Heart left ventricle (tissue), 16 donors: ENCODE results near the gene PRDM15. TPM values are rescaled to one million over a fixed set of nuclear protein-coding genes. Genes with fewer than 3 reads are reported as not detected.
A peak's percentile ranks its signal among the peaks of the same experiment; 100 is the strongest.

ENCODE experiments used
- ATAC-seq, 4 donors: fragments of 200-7000 bp; cut with Tn5 transposase; one replicate each; pipeline ENCODE4 v1.9.1; 2020 to 2022; ENCODE audit warnings: moderate library complexity in 4 of 4, mild to moderate bottlenecking in 3 of 4, moderate number of reproducible peaks in 1 of 4
- DNase-seq, 5 donors: peaks; one replicate each; pipeline ENCODE4 v3.0.0-alpha.2; 2020
- H3K27ac ChIP-seq, 12 donors: fragments of 200-600 bp; sonication (generic) in 4 of 12; one replicate each; pipeline versions ENCODE4 v1.5.0 to v1.8.0; 2016 to 2022; ENCODE audit warnings: mild to moderate bottlenecking in 2 of 12
- H3K27me3 ChIP-seq, 9 donors: fragments of 200-600 bp; sonication (generic) in 2 of 9; one replicate each; pipeline versions ENCODE4 v1.5.1 to v1.8.0; 2016 to 2022; ENCODE audit warnings: mild to moderate bottlenecking in 3 of 9
- H3K36me3 ChIP-seq, 9 donors: fragments of 200-600 bp; sonication (generic) in 2 of 9; one replicate each; pipeline versions ENCODE4 v1.5.0 to v1.8.0; 2018 to 2022; ENCODE audit warnings: mild to moderate bottlenecking in 2 of 9
- H3K4me1 ChIP-seq, 12 donors: fragments of 200-600 bp; sonication (generic) in 4 of 12; one replicate each; pipeline versions ENCODE4 v1.5.0 to v1.8.0; 2016 to 2022; ENCODE audit warnings: mild to moderate bottlenecking in 3 of 12
- H3K4me3 ChIP-seq, 12 donors: fragments of 200-600 bp; sonication (generic) in 4 of 12; one replicate each; pipeline versions ENCODE4 v1.5.0 to v1.8.0; 2017 to 2022; ENCODE audit warnings: mild to moderate bottlenecking in 9 of 12, moderate library complexity in 4 of 12
- H3K9me3 ChIP-seq, 12 donors: fragments of 200-600 bp; sonication (generic) in 4 of 12; one replicate each; pipeline versions ENCODE4 v1.5.0 to v1.8.0; 2016 to 2022; ENCODE audit warnings: mild to moderate bottlenecking in 1 of 12
- CTCF ChIP-seq, 12 donors: fragments of 200-600 bp; sonication (generic) in 4 of 12; IDR thresholded peaks; one replicate each; pipeline versions ENCODE4 v1.5.0 to v1.8.0; 2018 to 2022; ENCODE audit warnings: antibody characterized with exemption in 12 of 12, mild to moderate bottlenecking in 5 of 12
- POLR2A ChIP-seq, 2 donors: fragments of 450-650 bp; IDR thresholded peaks; one replicate each; pipeline ENCODE4 v1.6.1; 2017; ENCODE audit warnings: antibody characterized with exemption in 2 of 2, mild to moderate bottlenecking in 2 of 2, moderate library complexity in 2 of 2
- WGBS, 4 donors: extraction: QIAGEN DNeasy Blood & Tissue Kit in 2 of 4; methylation state at CpG; one replicate each; pipeline versions ENCODE4 v1.1.5 to v1.1.7; 2013 to 2018; 5-methylcytosine and 5-hydroxymethylcytosine counted together
- intact Hi-C, 10 donors: fragments of 100-400 bp; cut with DNase I; formaldehyde crosslinking; loops; one replicate each; pipeline versions ENCODE4 v1.11.1 to v1.14.2; 2022
- polyA plus RNA-seq, 2 donors: library from polyadenylated mRNA; stranded (reverse); fragments of 200-250 nt; gene quantifications; one replicate each; pipeline ENCODE4 v1.2.3, GENCODE V29; 2013
- total RNA-seq, 9 donors: library from RNA; depleted of rRNA in 2 of 9; stranded (reverse); fragments of >200 nt in 2 of 9; fragmentation: NEBNext Ultra II Directional in 3 of 9; extraction: Animal tissue kit (Norgen Biotek cat#: 25700) in 3 of 9; gene quantifications; one replicate each; pipeline versions ENCODE4 v1.1.0 to v1.2.4, GENCODE V29; 2016 to 2023
- donor health status: ischemic (EF 13 %, LVEDD 7.1; RV severe dilation, severe dysfunction).
- donor health status: healthy with polysubstance abuse.
- donor health status: DM: no; HTN: yes; CAD: no.
- donor health status: DM: no; HTN: no; CAD: no.
- donor health status: ischemic (EF 25% LVEDD 6.9; RV normal size, moderate dysfunction).
- donor health status: ischemic (EF 25% LVEDD 5.7; RV mildly dilated, moderate dysfunction).
- donor health status: healthy.
- donor health status: DM: yes; HTN: yes; CAD: no.
- donor health status: ischemic (EF 35%, LVEDD 5.7; RV mildly dilated, moderate dysfunction).
- donor health status: nonischemic (EF 11% LVEDD 7.7; RV severe dilation, severe dysfunction).
- donor health status: DM: yes; HTN: yes; CAD: no.
- donor health status: PGD.
- donor health status: ischemic (EF 29% LVEDD 5.4; RV normal size, mild dysfunction).
- donor health status: nonischemic (EF 23%, LVEDD 6.1; RV moderate dilation, normal function).

The PRDM15 gene
- total and polyA plus RNA-seq, 11 donors, result 2.1 to 6.3 (median 2.7) TPM

- TF ChIP-seq POLR2A (IDR thresholded peaks at IDR 0.05) (no peak), CTCF (IDR thresholded peaks at IDR 0.05) (peak; percentile 72 to 88 (median 80))
- ATAC-seq (peak in 3 of 4 donors; percentile 68 to 91 (median 82)), DNase-seq (peak; percentile 48 to 83 (median 66))
- intact Hi-C loops, result loop anchor here (1.0 to 5.0 kb wide), 5 partner anchors 204 to 302 kb away; no protein-coding TSS in a partner anchor
- H3K4me1 ChIP-seq, result peaks cover 0 to 9% (median 0%) of the 10 kb centered on the region in 12 donors
- 20 to 28% (median 25%) methylated on average over 11 to 12 of the region's 12 CpGs for WGBS, 4 donors
- H3K27ac ChIP-seq, result no peak overlapping the region
- no peak overlapping the region for H3K4me3 ChIP-seq
- H3K9me3 ChIP-seq, result no peaks in the 10 kb centered on the region
- peaks cover 0 to 37% (median 11%) of the 10 kb centered on the region in 9 donors for H3K36me3 ChIP-seq
- H3K27me3 ChIP-seq, result no peaks in the 10 kb centered on the region
These were observed 62.5 kb downstream of the PRDM15 start for GRCh38 chr21:41816583-41817165.

- 88 to 94% (median 93%) methylated on average over 38 to 50 of the region's 50 CpGs for WGBS, 4 donors
- intact Hi-C loops, result loop anchor here in 9 of 10 donors (1.0 to 5.0 kb wide), 5 partner anchors 204 to 303 kb away; no protein-coding TSS in a partner anchor
- TF ChIP-seq POLR2A (IDR thresholded peaks at IDR 0.05), result no peak
- TF ChIP-seq CTCF (IDR thresholded peaks at IDR 0.05), result no peak
- Histone ChIP-seq H3K27ac (no peak overlapping the region), H3K27me3 (no peaks in the 10 kb centered on the region), H3K4me3 (no peak overlapping the region), H3K9me3 (no peaks in the 10 kb centered on the region), H3K4me1 (peaks cover 0 to 9% (median 0%) of the 10 kb centered on the region in 12 donors), H3K36me3 (peaks cover 0 to 36% (median 16%) of the 10 kb centered on the region in 9 donors)
- ATAC-seq (peak in 2 of 4 donors; percentile 9 to 34), DNase-seq (peak in 1 of 5 donors; percentile 58)
These were observed 63.2 kb downstream of the PRDM15 start for GRCh38 chr21:41815652-41816582.

- no peak for TF ChIP-seq POLR2A (IDR thresholded peaks at IDR 0.05)
- no peak for TF ChIP-seq CTCF (IDR thresholded peaks at IDR 0.05)
- intact Hi-C loops, result no loop called here
- 91 to 94% (median 93%) methylated on average over 11 of the region's 11 CpGs for WGBS, 4 donors
- peaks cover 0 to 51% (median 34%) of the 10 kb centered on the region in 9 donors for H3K36me3 ChIP-seq
- H3K9me3 ChIP-seq, result no peaks in the 10 kb centered on the region
- H3K27ac ChIP-seq, result no peak overlapping the region
- no peaks in the 10 kb centered on the region for H3K27me3 ChIP-seq
- peaks cover 0 to 9% (median 0%) of the 10 kb centered on the region in 12 donors for H3K4me1 ChIP-seq
- DNase-seq (no peak), ATAC-seq (no peak)
- H3K4me3 ChIP-seq, result no peak overlapping the region
These were observed 65.9 kb downstream of the PRDM15 start for GRCh38 chr21:41813226-41813625.

GRCh38 chr21:41812679-41813078, 66.5 kb downstream of the PRDM15 start:
- WGBS, 4 donors, result 89 to 93% (median 92%) methylated on average over 13 of the region's 13 CpGs
- peaks cover 0 to 9% (median 0%) of the 10 kb centered on the region in 12 donors for H3K4me1 ChIP-seq
- H3K27ac ChIP-seq, result no peak overlapping the region
- peaks cover 0 to 51% (median 34%) of the 10 kb centered on the region in 9 donors for H3K36me3 ChIP-seq
- intact Hi-C loops, result no loop called here
- TF ChIP-seq CTCF (IDR thresholded peaks at IDR 0.05), result no peak
- no peak for TF ChIP-seq POLR2A (IDR thresholded peaks at IDR 0.05)
- peak in 1 of 5 donors; percentile 43 for DNase-seq
- H3K9me3 ChIP-seq, result no peaks in the 10 kb centered on the region
- H3K4me3 ChIP-seq, result no peak overlapping the region
- H3K27me3 ChIP-seq, result no peaks in the 10 kb centered on the region
- ATAC-seq, result no peak
